Measurements from ENCODE around the gene KMT2C. TPM values are rescaled to one million over a fixed set of nuclear protein-coding genes. Genes with fewer than 3 reads are reported as not detected.

KMT2C gene
- total and polyA plus RNA-seq, 10 of the 15 experiments (the other 5 are each of a cell fraction or from before 2014, with no cell fraction given), result 3.3 to 45.2 (median 19.2) TPM

DNA sequence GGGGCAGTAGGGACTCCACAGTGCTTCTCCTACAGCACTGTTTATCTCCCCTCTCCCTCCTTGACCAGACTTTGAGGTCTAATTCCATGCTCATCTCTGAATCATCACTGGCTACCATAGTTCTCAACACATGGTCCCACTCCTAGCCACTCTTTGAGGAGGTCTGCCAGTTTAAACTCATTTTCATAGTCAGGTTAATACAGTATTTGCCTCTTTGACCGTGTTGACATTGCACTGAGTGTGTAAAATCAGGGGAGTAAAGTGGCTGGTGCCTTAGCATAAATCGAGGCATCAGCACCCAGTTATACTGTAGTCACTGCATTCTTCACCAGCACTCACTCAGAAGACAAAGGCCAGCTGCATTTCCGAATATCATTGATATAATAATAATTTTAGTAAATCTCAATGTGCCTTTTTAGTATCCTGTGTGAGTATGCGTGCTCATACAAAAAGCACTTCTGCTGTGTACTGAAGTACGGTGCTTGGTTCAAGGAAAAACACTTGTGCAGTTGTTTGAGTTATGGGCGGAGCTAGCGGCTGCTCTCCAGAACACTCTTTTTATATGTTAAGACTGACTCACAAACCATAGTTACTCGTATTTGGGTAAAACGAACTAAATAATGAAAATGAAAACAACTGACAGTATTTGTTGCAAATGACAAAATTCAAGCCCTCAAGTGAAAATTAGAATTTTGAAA, 320.6 kb downstream of the KMT2C start:
- CTCF ChIA-PET, result no interaction called here
- no peak for DNase-seq (ENCODE audit: low read depth, low spot score)

DNA sequence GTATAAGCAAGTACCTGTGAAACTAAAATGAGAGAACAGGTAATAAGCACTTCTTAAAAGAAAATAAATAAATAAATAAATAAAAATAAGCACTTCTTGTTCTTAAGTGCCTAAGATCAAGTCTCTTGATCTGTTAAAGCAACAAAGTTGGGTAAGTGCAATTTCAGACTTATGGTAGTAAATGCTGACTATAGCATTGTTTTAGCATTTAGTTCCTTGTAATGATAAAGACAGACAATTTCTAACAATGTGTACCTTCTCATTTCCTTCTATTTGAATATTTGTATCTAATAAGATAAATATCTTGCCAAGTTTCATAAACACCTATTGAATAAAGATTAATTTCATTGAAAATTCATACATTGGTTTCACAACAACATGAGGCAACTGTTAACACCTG, 323.0 kb downstream of the KMT2C start:
- H4K20me1 ChIP-seq (ENCODE audit: control insufficient read depth, insufficient read depth), result no peaks in the 10 kb centered on the region
- H3K36me3 ChIP-seq (ENCODE audit: control insufficient read depth in 2 of 2, insufficient read depth in 2 of 2, low read length in 1 of 2), result peaks cover 2 to 7% of the 10 kb centered on the region in 2 experiments; a peak in 3 of 4 replicates
- ATAC-seq (no peak), DNase-seq (ENCODE audit: low read depth, low spot score) (no peak), FAIRE-seq (no peak)
- POLR2A ChIA-PET, result no interaction called here
- no peaks in the 10 kb centered on the region for H3K4me1 ChIP-seq (ENCODE audit: control insufficient read depth, insufficient read depth, low read length)
- in situ Hi-C loops (cut with MboI) (no loop called here), intact Hi-C loops (cut with micrococcal nuclease; ENCODE audit: unreplicated experiment) (no loop called here)
- H3K27ac ChIP-seq (ENCODE audit: control insufficient read depth, insufficient read depth), result no peak overlapping the region
- H3K9ac ChIP-seq (ENCODE audit: control insufficient read depth, insufficient read depth, low read length), result no peak overlapping the region
- no peaks in the 10 kb centered on the region for H3K27me3 ChIP-seq (replicated peaks in 1 of 2; ENCODE audit: control insufficient read depth in 2 of 2, insufficient read depth in 2 of 2, low read length in 1 of 2)
- H3K4me3 ChIP-seq, result no peak overlapping the region
- no peaks in the 10 kb centered on the region for H3K9me3 ChIP-seq (replicated peaks; ENCODE audit: control insufficient read depth, insufficient read depth, low read length)
- H3K4me2 ChIP-seq (ENCODE audit: control insufficient read depth, insufficient read depth), result no peak overlapping the region
- RAD21 ChIA-PET (ENCODE audit: unreplicated experiment), result no interaction called here
- CTCF ChIA-PET, result interaction anchor here (0.6 kb wide), 1 partner anchor 11 kb away, joined by 3 read pairs; no protein-coding TSS in a partner anchor
- BruUV-seq (replicated peaks), result no TSS peak
- SMC1A ChIA-PET (ENCODE audit: uncharacterized antibody, unreplicated experiment), result interaction anchor here (1.3 kb wide), 1 partner anchor 8 kb away, joined by 3 read pairs; no protein-coding TSS in a partner anchor
- no peak overlapping the region for H2AFZ ChIP-seq (ENCODE audit: control insufficient read depth, low read depth, low read length)
- no peaks in the 10 kb centered on the region for H3K79me2 ChIP-seq (ENCODE audit: control insufficient read depth, insufficient read depth, low read length)
- TF ChIP-seq, protein P1, sequence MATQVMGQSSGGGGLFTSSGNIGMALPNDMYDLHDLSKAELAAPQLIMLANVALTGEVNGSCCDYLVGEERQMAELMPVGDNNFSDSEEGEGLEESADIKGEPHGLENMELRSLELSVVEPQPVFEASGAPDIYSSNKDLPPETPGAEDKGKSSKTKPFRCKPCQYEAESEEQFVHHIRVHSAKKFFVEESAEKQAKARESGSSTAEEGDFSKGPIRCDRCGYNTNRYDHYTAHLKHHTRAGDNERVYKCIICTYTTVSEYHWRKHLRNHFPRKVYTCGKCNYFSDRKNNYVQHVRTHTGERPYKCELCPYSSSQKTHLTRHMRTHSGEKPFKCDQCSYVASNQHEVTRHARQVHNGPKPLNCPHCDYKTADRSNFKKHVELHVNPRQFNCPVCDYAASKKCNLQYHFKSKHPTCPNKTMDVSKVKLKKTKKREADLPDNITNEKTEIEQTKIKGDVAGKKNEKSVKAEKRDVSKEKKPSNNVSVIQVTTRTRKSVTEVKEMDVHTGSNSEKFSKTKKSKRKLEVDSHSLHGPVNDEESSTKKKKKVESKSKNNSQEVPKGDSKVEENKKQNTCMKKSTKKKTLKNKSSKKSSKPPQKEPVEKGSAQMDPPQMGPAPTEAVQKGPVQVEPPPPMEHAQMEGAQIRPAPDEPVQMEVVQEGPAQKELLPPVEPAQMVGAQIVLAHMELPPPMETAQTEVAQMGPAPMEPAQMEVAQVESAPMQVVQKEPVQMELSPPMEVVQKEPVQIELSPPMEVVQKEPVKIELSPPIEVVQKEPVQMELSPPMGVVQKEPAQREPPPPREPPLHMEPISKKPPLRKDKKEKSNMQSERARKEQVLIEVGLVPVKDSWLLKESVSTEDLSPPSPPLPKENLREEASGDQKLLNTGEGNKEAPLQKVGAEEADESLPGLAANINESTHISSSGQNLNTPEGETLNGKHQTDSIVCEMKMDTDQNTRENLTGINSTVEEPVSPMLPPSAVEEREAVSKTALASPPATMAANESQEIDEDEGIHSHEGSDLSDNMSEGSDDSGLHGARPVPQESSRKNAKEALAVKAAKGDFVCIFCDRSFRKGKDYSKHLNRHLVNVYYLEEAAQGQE (IDR thresholded peaks at IDR 0.05; ENCODE audit: low read depth, low read length), result no peak
- TF ChIP-seq MEF2A (IDR thresholded peaks at IDR 0.05; ENCODE audit: insufficient read depth, low read depth, low read length), result no peak
- TF ChIP-seq GABPA (IDR thresholded peaks at IDR 0.05; ENCODE audit: low read depth), result no peak
- TF ChIP-seq, protein P2, sequence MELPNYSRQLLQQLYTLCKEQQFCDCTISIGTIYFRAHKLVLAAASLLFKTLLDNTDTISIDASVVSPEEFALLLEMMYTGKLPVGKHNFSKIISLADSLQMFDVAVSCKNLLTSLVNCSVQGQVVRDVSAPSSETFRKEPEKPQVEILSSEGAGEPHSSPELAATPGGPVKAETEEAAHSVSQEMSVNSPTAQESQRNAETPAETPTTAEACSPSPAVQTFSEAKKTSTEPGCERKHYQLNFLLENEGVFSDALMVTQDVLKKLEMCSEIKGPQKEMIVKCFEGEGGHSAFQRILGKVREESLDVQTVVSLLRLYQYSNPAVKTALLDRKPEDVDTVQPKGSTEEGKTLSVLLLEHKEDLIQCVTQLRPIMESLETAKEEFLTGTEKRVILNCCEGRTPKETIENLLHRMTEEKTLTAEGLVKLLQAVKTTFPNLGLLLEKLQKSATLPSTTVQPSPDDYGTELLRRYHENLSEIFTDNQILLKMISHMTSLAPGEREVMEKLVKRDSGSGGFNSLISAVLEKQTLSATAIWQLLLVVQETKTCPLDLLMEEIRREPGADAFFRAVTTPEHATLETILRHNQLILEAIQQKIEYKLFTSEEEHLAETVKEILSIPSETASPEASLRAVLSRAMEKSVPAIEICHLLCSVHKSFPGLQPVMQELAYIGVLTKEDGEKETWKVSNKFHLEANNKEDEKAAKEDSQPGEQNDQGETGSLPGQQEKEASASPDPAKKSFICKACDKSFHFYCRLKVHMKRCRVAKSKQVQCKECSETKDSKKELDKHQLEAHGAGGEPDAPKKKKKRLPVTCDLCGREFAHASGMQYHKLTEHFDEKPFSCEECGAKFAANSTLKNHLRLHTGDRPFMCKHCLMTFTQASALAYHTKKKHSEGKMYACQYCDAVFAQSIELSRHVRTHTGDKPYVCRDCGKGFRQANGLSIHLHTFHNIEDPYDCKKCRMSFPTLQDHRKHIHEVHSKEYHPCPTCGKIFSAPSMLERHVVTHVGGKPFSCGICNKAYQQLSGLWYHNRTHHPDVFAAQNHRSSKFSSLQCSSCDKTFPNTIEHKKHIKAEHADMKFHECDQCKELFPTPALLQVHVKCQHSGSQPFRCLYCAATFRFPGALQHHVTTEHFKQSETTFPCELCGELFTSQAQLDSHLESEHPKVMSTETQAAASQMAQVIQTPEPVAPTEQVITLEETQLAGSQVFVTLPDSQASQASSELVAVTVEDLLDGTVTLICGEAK (IDR thresholded peaks at IDR 0.05; ENCODE audit: borderline replicate concordance), result no peak

More for the DNA sequence above, 320.6 kb downstream of the KMT2C start:
- Histone ChIP-seq H3K79me2 (ENCODE audit: control insufficient read depth, insufficient read depth, low read length) (no peaks in the 10 kb centered on the region), H4K20me1 (ENCODE audit: control insufficient read depth, insufficient read depth) (no peaks in the 10 kb centered on the region), H3K4me2 (ENCODE audit: control insufficient read depth, insufficient read depth) (no peak overlapping the region), H3K36me3 (ENCODE audit: control insufficient read depth in 2 of 2, insufficient read depth in 2 of 2, low read length in 1 of 2) (peaks cover 5 to 20% of the 10 kb centered on the region in 2 experiments), H3K27ac (ENCODE audit: control insufficient read depth, insufficient read depth) (no peak overlapping the region), H3K9ac (ENCODE audit: control insufficient read depth, insufficient read depth, low read length) (no peak overlapping the region), H2AFZ (ENCODE audit: control insufficient read depth, low read depth, low read length) (no peak overlapping the region), H3K4me3 (no peak overlapping the region), H3K4me1 (ENCODE audit: control insufficient read depth, insufficient read depth, low read length) (no peaks in the 10 kb centered on the region), H3K9me3 (replicated peaks; ENCODE audit: control insufficient read depth, insufficient read depth, low read length) (no peaks in the 10 kb centered on the region), H3K27me3 (replicated peaks in 1 of 2; ENCODE audit: control insufficient read depth in 2 of 2, insufficient read depth in 2 of 2, low read length in 1 of 2) (no peaks in the 10 kb centered on the region)
- TF ChIP-seq CEBPB (IDR thresholded peaks at IDR 0.05; ENCODE audit: borderline replicate concordance in 1 of 2, low read depth in 2 of 2, low read length in 2 of 2) (no peak), BCL11A (IDR thresholded peaks at IDR 0.05; ENCODE audit: low read depth, low read length) (no peak)
- POLR2A ChIA-PET, result no interaction called here
- SMC1A ChIA-PET (ENCODE audit: uncharacterized antibody, unreplicated experiment), result no interaction called here
- ATAC-seq, result no peak
- intact Hi-C loops (cut with micrococcal nuclease; ENCODE audit: unreplicated experiment), result no loop called here
- no peak for FAIRE-seq
- BruUV-seq (replicated peaks), result TSS peak; percentile 10
- in situ Hi-C loops (cut with MboI), result no loop called here
- RAD21 ChIA-PET (ENCODE audit: unreplicated experiment), result no interaction called here
- WGBS (ENCODE audit: insufficient coverage, insufficient replicate concordance, low lambda C conversion rate, missing lambda C conversion rate), result 98% methylated on average over 9 of the region's 9 CpGs

All from GM12878 (cell line).